ENCODE data around the gene PSD2. TPM values are rescaled to one million over a fixed set of nuclear protein-coding genes. Genes with fewer than 3 reads are reported as not detected.

Gene PSD2
- total RNA-seq, 1 donor from 2014 or later, result not detected

GRCh38 chr5:139884144-139884543, 88.5 kb downstream of the PSD2 start:
- TF ChIP-seq CTCF (conservative IDR thresholded peaks at IDR 0.05; ENCODE audit: low read depth, low read length), result no peak
- no peak for DNase-seq (ENCODE audit: low read depth)
- no peak overlapping the region for H3K4me3 ChIP-seq (ENCODE audit: low read depth, low read length)

GRCh38 chr5:139884734-139885133, 89.1 kb downstream of the PSD2 start:
- no peak overlapping the region for H3K4me3 ChIP-seq (ENCODE audit: low read depth, low read length)
- DNase-seq (ENCODE audit: low read depth), result no peak
- no peak for TF ChIP-seq CTCF (conservative IDR thresholded peaks at IDR 0.05; ENCODE audit: low read depth, low read length)

- no peak overlapping the region for H3K4me3 ChIP-seq (ENCODE audit: low read depth, low read length)
- no peak for TF ChIP-seq CTCF (conservative IDR thresholded peaks at IDR 0.05; ENCODE audit: low read depth, low read length)
- DNase-seq (ENCODE audit: low read depth), result no peak
These were observed 89.7 kb downstream of the PSD2 start for GRCh38 chr5:139885172-139885856.

- no peak for TF ChIP-seq CTCF (conservative IDR thresholded peaks at IDR 0.05; ENCODE audit: low read depth, low read length)
- no peak for DNase-seq (ENCODE audit: low read depth)
- no peak overlapping the region for H3K4me3 ChIP-seq (ENCODE audit: low read depth, low read length)
These were observed 90.2 kb downstream of the PSD2 start for GRCh38 chr5:139885857-139886208.

GRCh38 chr5:139886213-139886612, 90.6 kb downstream of the PSD2 start:
- DNase-seq (ENCODE audit: low read depth), result no peak
- TF ChIP-seq CTCF (conservative IDR thresholded peaks at IDR 0.05; ENCODE audit: low read depth, low read length), result no peak
- no peak overlapping the region for H3K4me3 ChIP-seq (ENCODE audit: low read depth, low read length)

GRCh38 chr5:139888370-139888769, 92.8 kb downstream of the PSD2 start:
- no peak for TF ChIP-seq CTCF (conservative IDR thresholded peaks at IDR 0.05; ENCODE audit: low read depth, low read length)
- no peak overlapping the region for H3K4me3 ChIP-seq (ENCODE audit: low read depth, low read length)
- no peak for DNase-seq (ENCODE audit: low read depth)

GRCh38 chr5:139889410-139889809, 93.8 kb downstream of the PSD2 start:
- H3K4me3 ChIP-seq (ENCODE audit: low read depth, low read length), result no peak overlapping the region
- DNase-seq (ENCODE audit: low read depth), result no peak
- TF ChIP-seq CTCF (conservative IDR thresholded peaks at IDR 0.05; ENCODE audit: low read depth, low read length), result no peak
